NCI-H446 treated with DMSO at 0.1 percent for 48 hours (cell line): ENCODE data around the gene HMGN2.
A peak's percentile ranks its signal among the peaks of the same experiment; 100 is the strongest.
"Not testable (repeated sequence)": the region's sequence is repeated elsewhere in the genome, so short reads cannot be mapped to it uniquely, and the experiment has no call there.

ENCODE experiments used
- DNase-seq: peaks from one replicate; lab custom pipeline; 2025; lab: John Stamatoyannopoulos, UW

HMGN2 gene

DNA sequence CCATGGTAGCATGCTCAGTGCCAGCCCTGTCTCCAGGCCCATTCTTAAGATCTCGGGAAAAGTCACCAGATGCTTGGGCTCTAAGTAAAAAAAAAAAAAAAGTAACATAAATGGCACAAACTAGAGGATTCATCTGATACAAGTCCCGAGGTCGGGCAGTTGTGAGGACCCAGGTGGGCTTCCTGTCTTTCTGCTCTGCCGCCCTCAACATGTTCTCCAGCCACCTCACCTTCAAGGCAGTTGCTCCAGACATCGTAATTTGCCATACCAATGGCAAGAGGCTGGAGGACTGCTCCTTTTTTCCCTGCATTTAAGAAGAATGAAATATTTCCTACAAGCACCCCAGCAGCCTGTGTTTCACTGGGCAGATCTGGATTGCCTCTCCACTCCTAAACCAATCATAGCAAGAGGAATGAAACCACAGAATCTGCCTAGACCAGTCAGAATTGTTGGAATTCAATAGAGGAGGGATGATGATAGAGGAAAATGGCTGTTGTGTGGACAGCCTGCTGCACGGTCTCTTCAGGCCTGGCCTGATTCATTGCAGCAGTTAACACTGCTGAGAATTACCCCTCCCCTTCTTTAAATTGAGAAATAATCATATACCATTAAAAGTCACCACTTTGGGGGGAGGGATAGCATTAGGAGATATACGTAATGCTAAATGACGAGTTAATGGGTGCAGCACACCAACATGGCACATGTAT lies 5.4 kb downstream of the HMGN2 start:
- DNase-seq = no peak

DNA sequence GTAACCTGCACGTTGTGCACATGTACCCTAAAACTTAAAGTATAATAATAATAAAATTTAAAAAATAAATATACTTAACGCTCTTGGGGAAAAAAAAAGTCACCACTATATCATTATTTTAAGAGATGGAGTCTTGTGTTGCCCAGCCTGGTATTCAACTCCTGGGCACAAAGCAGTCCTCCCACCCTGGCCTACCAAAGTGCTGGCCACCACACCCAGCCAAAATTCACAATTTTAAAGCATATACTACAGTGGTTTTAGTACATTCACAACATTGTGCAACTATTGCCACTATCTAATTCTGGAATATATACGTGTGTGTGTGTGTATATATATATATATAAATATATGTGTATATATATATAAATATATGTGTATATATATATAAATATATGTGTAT lies 5.9 kb downstream of the HMGN2 start:
- no peak for DNase-seq

DNA sequence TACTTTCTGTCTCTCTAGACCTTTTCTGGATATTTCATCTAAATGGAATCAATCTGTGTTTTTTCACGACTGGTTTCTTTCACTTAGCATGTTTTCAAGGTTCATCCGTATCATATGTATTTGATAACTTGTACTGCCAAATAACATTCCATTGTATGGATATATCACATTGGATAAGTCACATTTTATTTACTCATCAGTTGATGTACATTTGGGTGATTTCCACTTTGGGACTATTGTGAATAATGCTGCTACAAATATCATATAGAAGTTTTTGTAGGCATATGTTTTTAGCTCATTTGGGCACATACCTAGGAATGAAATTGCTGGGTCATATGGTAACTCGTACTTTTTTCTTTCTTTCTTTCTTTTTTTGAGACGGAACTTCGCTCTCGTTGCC lies 6.7 kb downstream of the HMGN2 start:
- DNase-seq = no peak

DNA sequence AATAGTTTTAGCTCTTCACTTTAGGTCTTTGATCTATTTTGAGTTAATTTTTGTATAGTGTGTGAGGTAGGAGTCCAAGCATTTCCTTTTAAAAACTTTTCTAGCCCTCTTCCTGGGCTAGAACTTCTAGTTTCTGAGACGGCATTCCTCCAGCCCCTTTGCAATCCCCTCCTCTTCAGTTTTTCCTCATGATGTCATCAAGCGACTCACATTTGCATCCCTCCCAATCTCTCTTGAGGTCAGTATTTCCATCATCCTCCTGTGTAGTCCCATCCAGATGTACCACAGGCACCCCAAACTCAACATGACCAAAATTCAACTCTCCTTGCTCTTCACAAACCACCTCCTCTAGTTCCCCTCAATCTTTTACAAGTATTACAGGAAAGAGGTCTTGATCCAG lies 10.7 kb downstream of the HMGN2 start:
- no peak for DNase-seq

DNA sequence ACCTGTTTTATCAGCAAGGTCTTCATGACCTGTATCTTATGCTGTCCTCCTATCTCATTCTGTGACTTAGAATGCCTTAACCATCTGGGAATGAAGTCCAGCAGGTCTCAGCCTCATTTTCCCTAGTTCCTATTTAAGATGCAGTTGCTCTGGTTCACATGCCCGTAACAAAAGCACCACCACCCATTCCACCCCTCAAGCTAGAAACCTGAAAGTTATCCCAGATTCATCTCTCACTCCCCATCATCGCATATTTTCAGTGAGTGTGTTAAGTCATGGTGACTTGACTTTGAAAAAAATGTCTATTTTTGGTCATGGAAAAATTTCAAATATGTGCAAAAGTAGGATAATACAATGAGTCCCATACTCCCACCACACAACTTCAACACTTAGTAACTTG lies 11.7 kb downstream of the HMGN2 start:
- no peak for DNase-seq

DNA sequence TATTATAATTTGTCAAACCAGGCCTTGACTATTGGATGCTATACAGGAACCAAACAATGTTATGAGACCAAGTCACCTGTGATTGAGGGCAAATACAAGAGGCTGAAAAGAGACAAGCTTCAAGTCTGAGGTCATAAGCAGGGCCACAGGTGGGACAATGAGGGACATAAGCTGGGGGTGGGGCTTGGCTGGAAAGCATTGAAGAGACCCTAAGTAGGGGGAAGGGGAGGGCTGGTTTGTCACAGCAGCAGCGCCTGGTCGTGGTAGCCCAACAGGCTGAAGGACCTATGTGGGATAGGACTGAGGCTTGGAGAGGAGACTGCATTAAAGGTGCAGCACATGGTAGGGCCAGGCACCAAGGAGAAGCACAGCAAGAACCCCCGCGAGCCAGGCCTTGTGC lies 17.9 kb downstream of the HMGN2 start:
- no peak for DNase-seq

DNA sequence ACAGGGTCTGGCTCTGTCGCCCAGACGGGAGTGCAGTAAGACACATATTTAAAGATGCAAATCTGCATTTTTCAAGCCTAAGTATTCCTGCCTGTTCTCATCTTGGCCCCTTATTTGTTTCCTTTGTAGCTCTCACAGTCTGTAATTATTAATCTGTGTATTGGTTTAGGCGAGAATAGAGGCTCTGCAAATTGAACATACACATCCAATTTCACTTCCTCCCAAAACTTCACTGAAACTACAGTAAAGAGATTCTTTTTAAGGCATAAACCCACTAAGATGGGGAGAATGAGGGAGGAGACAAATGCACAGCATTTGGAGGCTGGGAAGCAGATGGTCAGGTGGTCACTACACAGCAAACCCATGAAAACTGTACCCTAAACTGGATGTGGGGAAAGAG lies 21.0 kb downstream of the HMGN2 start:
- no peak for DNase-seq

DNA sequence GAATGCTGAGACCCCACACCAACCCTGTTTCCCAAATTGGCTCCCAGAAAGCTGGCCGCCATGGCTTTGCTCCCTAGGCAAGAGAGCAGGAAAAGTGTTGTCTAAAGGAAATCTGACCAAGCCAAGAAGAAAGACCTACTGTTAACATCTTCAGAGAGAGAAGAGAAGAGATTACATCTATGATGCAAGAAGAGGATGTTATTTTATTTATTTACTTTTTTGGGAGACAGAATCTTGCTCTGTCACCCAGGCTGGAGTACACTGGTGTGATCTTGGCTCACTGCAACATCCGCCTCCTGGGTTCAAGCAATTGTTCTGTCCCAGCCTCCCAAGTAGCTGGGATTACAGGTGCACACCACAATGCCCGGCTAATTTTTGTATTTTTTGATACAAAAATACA lies 21.7 kb downstream of the HMGN2 start:
- DNase-seq = no peak

DNA sequence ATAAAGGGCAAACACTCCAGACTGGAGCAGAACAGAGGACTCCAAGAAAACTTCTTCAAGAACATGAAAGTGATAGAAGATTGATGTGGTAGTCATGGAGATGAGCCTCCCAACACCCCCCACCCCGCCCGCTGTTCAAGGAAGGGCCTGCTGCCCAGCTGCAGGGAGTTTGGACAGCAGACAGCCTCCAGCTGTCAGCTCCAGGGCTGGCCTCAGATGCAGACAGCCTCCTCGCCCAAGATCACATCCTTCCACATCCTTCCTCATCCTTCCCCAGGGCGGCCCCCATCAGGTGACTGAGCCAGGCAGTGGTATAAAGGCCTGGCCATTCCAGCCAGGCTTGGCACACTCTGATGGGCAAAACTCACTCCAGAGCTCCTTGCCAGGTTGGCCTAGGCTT lies 24.6 kb downstream of the HMGN2 start:
- no peak for DNase-seq

DNA sequence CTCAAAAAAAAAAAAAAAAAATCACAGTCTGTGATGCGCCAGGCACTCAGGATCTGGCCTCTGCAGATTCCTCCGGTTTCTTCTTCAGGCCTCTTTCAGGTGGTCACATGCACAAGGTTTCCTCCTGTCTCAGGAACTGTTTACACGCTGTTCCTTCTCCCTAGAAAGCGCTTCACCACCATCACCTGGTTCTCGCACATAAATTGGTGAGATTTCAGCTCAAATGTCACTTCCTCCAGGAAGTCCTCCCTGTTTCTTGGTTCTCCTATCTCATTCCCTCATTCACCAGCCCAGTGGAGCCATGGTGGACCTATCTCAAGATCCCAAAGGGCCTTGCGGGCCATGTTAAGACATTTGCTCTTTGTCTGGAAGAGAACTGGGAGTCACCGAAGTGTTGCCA lies 26.7 kb downstream of the HMGN2 start:
- DNase-seq = no peak

DNA sequence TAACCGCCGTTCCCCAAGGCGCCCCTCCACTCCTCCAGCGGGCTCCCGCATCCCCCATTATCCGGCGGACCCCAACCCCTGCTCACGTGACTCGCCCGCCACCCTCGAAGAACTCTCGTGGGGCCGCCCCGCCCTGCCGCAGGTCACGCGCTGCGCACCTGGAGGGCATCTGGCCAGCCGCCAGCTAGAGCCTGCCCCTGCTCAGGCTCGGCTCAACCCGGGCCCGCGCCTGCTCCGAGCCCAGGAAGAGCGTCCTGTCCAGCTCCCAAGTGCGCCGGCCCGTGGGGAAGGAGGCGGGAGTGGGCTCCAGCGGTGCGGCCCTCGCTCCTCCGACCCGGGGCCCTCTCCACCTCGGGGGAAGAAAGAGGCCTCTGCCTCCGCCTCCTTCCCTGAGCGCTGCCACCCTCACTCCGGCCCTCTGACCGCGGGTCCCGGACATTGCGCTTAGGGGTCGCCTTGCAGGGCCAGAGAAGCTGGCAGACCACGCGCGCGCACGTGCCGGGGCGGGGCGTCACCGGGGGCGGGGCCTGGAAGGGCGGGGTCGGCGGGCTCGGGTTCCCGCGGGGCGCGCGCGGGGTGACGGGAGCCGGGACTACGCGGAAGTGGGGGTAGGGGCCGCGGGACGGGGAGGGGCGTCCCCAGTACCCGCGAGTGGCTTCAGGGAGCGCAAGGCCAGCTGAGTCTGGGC lies 28.4 kb downstream of the HMGN2 start:
- DNase-seq = peak; percentile 58

DNA sequence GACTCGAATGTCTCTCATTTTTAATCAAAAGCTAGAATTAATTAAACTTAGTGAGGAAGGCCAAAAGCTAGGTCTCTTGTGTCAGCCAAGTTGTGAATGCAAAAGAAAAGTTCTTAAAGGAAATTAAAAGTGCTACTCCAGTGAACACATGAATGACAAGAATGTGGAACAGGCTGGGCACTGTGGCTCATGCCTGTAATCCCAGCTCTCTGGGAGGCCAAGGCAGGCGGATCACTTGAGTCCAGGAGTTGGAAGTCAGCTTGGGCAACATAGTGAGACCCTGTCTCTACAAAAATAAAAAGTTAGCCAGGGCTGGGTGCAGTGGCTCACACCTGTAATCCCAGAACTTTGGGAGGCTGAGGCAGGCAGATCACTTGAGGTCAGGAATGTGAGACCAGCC lies 38.5 kb downstream of the HMGN2 start:
- not testable (repeated sequence) for DNase-seq

DNA sequence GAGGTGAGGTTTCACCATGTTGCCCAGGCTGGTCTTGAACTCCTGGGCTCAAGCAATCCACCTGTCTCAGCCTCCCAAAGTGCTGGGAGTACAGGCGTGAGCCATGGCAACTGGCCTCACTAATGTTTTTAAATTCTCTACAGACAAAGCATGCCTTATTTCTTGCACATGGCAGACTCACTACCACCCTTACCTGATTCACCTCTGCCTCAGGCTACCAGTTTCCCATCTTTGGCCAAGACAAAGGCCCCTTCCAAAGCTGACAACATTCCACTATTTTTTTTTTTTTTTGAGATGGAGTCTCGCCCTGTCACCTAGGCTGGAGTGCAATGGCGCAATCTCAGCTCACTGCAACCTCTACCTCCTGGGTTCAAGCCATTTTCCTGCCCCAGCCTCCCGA lies 43.6 kb downstream of the HMGN2 start:
- not testable (repeated sequence) for DNase-seq

DNA sequence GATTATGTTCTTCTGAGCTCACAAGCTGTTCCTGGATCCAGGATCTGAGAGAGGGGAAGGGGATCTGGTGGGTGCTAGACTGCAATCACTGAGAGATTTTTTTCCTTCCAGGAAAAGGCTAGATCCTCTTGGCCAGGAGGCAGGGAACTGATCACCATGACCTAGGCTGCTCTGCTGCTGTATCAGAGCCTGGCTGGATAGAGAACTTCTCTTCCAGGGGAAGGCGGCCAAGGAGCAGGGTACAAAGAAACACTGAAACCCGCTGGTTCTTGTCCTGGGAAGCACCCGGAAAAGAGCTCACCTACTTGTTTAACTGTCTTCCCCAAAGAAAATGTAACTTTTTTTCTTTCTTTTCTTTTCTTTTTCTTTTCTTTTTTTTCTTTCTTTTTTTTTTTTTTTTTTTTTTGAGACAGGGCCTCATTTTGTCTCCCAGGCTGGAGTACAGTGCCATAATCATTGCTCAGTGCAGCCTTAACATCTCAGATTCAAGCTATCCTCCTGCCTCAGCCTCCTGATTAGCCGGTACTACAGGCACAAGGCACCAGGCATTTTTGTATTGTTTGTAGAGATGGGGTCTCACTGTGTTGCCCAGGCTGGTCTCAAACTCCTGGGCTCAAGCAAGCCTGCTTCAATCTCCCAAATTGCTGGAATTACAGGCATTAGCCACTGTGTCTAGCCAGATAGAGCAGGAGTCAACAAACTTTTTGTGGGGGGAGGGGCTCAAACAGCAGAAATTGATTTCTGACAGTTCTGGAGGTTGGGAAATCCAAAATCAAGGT lies 44.9 kb downstream of the HMGN2 start:
- no peak for DNase-seq

DNA sequence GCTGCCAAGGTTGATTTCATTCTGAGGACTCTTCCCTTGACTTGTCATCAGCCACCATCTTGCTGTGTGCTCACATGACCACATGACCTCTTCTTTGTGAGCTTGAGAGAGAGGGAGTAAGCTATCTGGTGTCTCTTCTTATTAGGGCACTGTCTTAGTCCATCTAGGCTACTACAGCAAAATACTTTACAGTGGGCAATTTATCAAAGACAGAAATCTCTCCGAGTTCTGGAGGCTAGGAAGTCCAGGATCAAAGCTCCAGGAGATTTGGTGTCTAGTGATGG lies 45.5 kb downstream of the HMGN2 start:
- DNase-seq = no peak

DNA sequence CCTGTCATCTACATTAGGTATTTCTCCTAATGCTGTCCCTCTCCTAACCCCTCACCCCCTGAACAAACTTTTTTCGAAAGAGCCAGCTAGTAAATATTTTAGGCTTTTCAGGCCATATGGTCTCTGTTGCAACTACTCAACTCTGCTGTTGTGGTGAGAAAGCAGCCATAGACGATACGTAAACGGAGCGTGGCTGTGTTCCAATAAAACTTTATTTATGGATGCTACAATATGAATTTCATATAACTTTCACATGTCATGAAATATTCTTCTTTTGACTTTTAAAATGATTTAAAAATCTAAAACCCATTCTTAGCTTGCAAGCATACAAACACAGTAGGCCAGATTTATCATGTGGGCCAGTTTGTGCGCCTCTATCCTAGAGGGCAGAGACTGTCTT lies 46.1 kb downstream of the HMGN2 start:
- DNase-seq = no peak

DNA sequence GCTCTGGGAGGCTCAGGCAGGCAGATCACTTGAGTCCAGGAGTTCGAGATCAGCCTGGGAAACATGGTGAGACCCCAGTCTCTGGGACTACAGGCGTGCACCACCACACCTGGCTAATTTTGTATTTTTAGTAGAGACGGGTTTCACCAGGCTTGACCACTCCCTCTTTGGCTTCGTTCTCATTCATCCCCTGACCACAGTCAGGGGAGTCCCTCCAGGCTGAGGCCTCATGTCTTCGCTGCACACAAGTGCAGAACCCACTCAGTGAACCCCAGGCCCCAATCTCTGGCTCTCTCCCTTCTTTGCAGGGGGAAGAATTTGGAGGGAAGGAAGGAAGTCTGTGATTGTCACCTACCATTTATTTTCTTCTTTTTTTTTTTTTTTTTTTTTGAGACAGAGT lies 48.1 kb downstream of the HMGN2 start:
- DNase-seq = no peak

DNA sequence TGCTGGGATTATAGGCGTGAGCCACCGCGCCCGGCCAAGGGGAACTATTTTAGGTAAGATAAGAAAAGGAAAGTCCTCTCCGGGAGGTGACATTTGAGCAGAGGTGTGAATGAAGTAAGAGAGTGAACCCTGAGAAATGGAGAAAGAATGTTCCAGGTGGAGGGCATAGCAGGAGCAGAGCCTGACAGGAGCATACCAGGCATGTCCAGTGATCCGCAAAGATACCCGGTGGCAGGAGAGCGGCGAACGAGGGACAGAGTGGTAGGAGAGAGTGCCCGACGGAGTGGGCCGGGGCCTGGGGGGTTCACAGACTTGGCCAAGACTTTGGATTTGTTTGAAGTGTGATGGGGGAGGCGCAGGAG lies 49.4 kb downstream of the HMGN2 start:
- no peak for DNase-seq

DNA sequence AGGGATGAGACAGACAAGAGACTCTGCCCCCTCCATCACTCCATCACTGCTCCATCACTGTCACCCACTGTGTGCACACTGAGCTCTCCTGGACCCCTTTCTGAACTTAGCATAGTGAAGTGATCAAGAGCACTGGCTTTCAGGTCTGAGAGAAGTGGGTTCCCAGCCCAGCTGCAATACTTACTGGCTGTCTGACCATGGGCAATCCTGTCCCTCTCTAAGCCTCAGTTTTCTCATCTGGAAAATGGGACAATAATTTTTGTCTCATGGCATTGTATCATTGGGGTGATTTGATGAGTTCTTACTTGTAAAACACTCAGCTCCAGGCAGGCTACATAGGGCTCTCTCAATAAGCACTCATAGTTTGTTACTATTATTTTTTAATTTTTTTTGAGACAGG lies 49.8 kb downstream of the HMGN2 start:
- no peak for DNase-seq

DNA sequence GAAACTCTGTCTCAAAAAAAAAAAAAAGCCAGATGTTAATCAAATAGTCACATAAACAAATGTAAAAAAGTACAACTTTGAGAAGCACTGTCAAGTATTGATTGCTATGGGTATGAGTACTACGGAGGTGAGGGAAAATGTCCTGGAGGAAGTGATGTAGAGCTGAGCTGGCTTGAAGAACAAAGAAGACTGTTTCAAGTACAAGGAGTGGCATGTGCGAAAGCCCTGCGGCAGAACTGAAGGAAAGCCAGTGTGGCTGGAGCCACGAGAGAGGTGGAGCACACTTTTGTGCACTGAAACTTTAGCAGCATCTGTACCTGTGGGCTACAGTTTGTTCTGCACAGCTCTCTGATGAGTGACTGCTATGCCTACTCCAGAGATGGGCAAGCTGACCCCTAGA lies 51.9 kb downstream of the HMGN2 start:
- DNase-seq = no peak
